ENCODE measurements around the gene LINC01488. TPM values are rescaled to one million over a fixed set of nuclear protein-coding genes. Genes with fewer than 3 reads are reported as not detected.
A peak's percentile ranks its signal among the peaks of the same experiment; 100 is the strongest.

The LINC01488 gene
- polyA plus RNA-seq, 12 donors, result 0.12 to 0.28 (median 0.13) TPM; not detected in 6

DNA sequence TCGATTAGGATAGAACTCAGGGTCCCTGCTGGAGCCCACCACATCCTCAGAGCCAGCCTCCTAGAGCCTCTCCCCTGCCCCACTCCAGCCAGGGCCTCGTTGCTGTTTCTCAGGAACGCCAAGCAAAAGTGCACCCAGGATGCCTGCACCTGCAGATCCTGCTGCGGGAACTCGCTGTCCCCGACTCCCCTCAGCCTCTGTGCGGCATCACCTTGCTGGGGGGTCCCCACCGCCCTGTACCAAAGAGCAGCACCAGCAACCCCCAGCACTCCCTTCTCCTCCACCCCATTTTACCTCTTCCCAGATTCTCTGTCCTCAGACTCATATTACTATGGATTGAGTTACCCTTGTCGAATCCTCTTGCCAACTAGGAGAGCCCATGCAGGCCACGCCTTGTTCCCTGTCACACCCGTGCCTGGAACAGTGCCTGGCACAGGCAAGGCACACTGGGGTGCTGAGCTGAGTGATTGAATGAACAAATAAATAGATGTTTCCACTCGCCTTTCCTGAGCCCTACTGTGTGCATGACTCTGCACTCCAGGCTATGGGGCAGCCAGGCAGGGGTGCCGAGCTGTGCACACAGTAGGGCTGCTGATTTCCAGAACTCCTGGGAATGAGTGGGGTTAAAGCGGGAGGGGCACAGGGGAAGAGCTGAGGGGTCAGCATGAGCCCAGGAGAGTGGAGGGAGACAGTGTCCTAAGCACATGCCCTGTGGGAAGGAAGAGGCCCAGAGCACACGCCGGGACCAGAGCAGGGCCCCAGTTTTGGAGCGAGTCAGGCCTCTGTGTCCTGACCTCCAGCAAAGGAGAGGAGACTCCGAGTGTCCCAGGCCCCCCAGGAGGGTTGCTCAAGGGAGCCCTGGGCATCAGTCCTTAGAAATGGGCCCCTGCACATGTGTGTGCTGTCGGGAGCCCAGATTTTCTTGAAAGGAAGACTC lies 44.3 kb downstream of the LINC01488 start:
- no peak for DNase-seq

DNA sequence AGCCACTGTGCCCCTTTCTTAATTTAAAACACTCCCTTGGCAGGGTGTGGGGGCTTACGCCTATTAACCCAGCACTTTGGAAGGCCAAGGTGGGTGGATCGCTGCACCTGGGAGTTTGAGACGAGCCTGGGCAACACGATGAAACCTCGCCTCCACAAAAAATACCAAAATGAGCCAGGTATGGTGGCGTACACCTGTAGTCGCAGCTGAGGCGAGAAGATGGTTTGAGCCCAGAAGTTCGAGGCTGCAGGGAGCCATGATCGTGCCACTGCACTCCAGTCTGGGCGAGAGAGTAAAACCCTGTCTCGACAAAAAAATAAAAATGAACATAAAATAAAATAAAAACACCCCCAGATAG lies 45.0 kb downstream of the LINC01488 start:
- no peak for DNase-seq

- no peak for DNase-seq
These were observed 47.5 kb downstream of the LINC01488 start for GRCh38 chr11:69529001-69529400.

GRCh38 chr11:69530278-69531070 lies 49.0 kb downstream of the LINC01488 start:
- DNase-seq, result no peak

GRCh38 chr11:69531071-69531716 lies 49.7 kb downstream of the LINC01488 start:
- DNase-seq, result no peak

DNA sequence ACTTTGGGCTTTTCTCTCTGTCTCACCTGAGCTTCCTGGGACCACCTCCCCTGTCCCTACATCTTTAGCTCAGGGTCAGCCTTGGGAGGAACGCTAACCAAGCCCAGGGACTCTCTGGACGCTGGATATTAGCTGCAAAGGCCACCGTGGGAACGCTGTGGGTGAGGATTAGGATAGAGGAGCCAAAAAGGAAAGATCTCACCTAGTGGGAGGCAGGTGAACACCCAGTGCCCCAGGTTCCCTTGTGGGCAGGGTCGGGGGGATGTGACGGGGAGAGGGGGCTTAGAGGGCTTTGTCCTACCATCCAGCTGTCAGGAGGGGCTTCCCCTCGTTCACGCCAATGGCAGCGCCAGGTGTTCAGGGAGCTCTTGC lies 50.2 kb downstream of the LINC01488 start:
- no peak for DNase-seq

DNA sequence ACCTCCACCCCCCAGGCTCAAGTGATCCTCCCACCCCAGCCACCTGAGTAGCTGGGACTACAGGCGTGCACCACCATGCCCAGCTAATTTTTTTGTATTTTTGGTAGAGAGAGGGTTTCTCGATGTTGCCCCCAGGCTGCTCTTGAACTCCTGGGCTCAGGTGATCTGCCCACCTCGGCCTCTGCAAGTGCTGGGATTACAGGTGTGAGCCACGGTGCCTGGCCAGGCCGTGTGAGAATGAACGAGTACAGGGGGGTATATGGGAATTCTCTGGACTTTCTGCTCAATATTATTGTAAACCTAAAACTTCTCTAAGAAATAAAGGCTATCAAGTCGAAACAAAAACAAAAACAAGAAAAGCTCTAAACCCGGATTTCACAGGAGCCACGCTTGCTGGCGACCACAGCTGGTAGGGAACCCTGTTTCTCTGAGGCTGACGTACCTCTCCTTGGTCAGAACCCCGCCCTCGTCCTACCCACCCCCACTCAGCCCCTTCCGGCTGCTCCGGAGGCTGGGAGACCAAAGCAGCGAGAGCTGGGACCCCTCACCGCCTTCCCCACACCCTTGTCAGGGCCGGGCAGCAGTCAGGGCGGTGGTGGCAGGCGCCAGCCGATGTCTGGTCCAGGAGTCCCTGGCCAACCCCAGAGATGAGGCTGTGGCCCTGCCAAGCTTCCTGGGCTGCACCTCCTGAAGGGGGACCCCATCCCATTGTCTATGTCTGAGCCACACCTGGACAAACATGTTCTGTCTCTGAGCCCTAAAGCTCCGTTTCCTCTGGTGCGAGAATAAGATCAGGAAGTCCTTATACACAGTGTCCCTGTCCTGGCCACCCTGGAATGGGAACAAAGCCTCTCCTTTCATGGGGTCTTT lies 52.1 kb downstream of the LINC01488 start:
- no peak for DNase-seq

DNA sequence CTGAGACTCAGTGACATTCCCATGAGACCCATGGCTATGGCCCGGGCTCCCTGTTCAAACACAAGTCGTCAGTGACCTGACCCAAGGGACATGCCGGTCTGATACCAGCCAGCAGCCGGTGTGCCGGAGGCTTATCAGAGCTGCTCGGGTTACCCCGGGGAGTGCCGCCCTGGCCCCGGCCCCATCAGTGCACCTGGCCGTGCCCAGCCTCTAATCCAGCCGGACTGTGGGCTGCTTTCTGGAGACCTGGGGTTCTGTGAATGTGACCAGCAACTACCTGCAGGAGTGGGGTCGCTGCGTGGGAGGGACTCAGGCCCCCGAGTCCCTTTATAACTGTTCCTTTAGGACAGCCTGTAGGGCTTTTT lies 52.7 kb downstream of the LINC01488 start:
- no peak for DNase-seq

- no peak for DNase-seq
These were observed 54.4 kb downstream of the LINC01488 start for GRCh38 chr11:69535908-69536307.

DNA sequence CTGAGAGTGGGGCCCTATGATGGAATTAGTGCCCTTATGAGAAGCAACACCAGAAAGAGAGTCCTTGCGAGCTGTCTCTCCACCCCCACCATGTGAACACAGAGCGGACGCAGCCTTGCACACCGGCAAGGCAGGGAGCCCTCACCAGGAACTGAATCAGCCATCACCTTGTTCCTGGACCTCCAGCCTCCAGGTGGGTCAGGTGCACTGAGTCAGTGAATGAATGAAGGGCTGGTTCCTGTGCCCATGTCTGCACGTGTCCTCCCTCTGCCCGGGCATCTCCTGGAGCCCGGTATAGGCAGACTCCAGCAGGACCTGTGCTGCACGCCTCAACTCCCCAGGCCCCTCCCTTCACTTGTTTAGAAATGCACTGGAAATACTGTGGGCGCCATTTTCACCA lies 54.9 kb downstream of the LINC01488 start:
- no peak for DNase-seq

DNA sequence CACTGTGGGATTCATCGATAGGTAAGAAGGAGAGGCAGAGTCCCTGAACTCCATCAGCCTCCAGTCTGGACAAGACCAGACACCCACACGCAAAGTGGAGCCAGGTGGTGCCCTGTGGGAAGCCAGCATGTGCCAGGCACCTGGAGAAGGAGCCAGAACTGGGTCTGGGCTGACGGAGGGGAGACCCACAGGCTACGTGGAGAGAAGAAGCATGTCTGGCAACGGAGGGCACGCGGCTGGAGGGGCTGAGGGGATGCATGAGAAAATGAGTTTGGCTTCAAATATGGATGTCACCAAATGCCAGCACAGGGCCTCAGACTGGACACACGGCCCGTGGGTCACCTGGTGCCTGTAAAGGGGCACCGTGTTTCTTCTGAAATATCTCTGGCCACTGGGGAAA lies 55.7 kb downstream of the LINC01488 start:
- DNase-seq, result no peak

DNA sequence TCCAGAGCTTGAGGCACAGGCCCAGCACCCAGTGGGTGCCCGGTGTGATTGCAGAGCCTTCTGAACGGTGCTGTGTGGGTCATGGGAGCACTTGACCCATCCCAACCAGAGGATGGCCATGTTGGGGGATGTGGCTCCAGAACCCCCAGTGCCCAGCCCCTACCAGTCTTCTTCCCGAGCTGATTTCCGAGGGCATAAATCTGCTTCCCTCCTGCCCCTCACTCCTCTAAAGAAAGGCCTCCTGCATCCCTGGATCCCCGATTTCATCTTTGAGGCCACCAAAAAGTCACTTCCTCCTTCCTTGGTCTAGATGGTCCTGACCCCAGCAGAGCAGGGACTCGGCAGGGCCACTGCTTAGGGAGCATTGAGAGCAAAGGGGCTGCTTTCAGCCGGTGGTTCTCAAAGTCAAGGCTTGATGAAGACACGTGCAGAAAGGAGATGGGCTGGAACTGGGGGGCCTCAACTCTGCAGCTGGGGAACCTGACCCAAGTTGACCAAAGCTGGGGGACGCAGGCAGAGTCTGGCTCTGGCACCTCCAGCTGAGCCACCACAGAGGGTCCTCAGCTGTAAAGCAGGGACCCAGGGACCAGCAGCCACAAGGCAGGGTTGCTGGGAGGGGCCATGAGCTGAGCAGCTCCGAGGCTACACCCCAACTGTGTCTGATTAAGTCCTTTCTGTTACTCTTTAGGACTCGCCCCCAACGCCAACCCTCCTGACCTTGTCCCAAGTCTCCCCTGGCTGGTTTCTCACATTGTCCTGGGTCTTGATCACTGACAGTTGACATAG lies 56.6 kb downstream of the LINC01488 start:
- DNase-seq, result no peak

- no peak for DNase-seq
These were observed 57.4 kb downstream of the LINC01488 start for GRCh38 chr11:69538854-69539253.

GRCh38 chr11:69539416-69540117 lies 58.1 kb downstream of the LINC01488 start:
- peak; percentile 43 for DNase-seq

DNA sequence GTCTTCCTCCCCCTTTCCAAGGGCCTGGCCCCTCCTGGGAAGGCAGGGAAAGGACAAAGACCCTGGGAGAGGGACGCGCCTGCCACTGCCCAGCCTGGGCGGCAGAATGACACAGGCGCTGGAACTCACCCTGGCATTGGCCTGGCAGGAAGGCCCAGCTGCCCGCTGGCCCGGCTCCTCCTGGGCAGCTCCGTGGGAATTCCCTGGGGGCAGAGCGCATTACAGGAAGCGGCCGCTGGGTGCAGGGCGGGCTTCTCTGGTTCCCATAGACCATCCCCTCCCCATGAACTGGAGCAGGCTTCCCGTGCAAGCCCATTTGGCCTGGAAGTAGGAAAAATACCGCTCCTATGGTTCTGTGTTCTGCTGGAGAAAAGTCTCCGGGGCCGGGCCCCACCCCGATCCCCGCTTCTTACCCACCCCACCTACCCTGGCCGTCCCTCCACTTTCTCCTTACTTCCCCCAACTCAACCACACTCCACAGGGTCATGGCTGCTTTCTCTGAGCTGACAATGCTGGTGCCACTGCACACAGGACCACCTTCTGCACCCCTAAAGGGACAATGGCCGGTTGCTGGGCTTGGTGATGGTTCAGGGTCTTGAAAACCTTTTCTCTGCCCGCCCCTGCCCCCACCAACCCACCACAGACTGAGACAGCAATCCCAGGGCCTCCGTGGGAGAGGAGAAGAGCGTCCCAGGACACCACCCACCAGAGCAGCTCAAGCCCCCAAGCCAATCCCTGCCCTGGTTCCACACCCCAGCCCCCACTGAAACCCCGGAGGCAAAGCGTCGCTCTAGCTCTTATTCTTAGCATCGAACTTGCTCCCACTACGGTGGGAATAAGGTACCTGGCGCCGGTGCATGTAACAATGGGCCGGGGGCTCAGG lies 58.9 kb downstream of the LINC01488 start:
- no peak for DNase-seq

DNA sequence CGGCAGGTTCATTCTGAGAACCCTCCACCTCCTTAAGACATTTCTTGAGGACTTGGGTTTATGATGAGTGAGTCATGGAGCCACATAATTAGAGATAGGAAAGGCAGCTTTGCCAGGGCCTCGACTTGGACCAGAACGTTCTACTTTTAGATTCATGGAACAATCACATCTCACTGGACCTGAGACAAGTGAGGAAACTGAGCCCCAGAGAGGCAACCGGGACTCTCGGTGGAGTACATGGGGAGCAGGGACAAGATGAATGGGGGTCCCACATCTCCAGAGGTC lies 59.5 kb downstream of the LINC01488 start:
- DNase-seq, result no peak

DNA sequence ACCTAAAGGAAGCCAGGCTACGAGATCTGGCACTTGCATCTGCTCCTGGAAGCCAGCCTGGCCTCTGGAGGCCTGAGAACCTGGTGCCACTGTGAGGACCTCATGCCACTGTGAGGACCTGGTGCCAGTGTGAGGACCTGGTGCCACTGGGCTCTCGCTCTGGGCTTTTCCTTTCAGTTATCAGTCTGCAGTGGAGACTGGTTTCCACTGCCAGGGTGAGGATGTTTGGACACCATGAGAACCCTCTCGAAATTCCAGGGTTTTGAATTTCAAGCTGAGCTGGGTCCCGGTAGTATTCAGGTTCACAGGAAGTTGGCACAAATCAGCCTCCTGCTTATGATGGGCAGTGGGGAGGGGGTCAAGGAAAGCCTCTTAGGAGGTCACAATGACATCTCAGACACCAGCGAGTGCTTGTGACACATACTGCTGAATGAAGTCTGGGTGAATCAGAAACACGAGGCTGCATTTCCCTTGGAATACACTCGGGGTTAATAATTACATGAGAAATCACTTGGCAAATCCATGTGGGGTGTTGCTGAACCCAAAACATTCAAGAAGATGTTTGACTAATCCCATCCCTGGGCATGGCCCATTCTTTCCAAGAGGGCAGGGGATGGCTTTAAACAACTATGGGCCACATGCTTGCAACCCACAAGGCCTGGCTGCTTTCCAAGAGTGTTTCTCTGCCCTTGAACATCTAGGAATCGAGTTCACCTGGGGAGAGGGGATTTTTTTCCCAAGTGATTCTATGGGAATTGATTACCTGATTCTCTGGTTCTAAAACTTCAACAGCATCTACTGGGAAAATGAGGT lies 60.2 kb downstream of the LINC01488 start:
- no peak for DNase-seq
